ENCODE results near the gene KIRREL1.

DNA sequence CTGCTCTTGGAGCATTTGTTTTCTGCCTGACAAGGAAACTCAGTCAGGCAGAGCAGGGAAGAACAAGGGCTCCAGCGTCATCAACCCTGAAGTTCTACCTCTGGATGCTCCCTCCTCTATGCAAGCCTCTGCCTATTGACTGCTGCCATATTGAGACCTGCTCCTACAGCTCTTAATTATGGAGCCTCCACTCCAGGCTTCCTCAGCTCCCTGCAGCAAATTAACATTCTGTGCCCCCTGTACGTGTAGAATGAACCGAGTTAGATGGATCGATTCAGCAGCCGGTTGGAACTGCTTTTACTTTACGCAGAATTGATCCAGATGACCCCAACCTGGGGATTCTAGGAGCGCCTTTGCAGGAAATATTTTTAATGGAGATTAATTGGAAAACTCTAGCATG is 68.7 kb downstream of the KIRREL1 start:
- TF ChIP-seq, protein P1, sequence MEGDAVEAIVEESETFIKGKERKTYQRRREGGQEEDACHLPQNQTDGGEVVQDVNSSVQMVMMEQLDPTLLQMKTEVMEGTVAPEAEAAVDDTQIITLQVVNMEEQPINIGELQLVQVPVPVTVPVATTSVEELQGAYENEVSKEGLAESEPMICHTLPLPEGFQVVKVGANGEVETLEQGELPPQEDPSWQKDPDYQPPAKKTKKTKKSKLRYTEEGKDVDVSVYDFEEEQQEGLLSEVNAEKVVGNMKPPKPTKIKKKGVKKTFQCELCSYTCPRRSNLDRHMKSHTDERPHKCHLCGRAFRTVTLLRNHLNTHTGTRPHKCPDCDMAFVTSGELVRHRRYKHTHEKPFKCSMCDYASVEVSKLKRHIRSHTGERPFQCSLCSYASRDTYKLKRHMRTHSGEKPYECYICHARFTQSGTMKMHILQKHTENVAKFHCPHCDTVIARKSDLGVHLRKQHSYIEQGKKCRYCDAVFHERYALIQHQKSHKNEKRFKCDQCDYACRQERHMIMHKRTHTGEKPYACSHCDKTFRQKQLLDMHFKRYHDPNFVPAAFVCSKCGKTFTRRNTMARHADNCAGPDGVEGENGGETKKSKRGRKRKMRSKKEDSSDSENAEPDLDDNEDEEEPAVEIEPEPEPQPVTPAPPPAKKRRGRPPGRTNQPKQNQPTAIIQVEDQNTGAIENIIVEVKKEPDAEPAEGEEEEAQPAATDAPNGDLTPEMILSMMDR (conservative IDR thresholded peaks at IDR 0.05), result no peak
- TF ChIP-seq EZH2 (IDR thresholded peaks at IDR 0.05; ENCODE audit: low read depth), result no peak

Measured in PC-9 (cell line).